Left ventricle myocardium inferior (tissue), 1 donor: ENCODE measurements around the gene ARHGAP31. TPM values are rescaled to one million over a fixed set of nuclear protein-coding genes. Genes with fewer than 3 reads are reported as not detected.
A peak's percentile ranks its signal among the peaks of the same experiment; 100 is the strongest.
"Not testable (repeated sequence)": the region's sequence is repeated elsewhere in the genome, so short reads cannot be mapped to it uniquely, and the experiment has no call there.

Experiments used
- DNase-seq: peaks from one replicate; pipeline ENCODE4 v3.0.0-alpha.2; 2020
- H3K27ac ChIP-seq: fragments of 200-600 bp; replicated peaks from 2 replicates; pipeline ENCODE4 v1.8.0; 2021
- H3K27me3 ChIP-seq: fragments of 200-600 bp; 2 replicates; pipeline ENCODE4 v1.8.0; 2021; ENCODE audit warnings: low read depth
- H3K36me3 ChIP-seq: fragments of 200-600 bp; 2 replicates; pipeline ENCODE4 v1.8.0; 2021
- H3K4me1 ChIP-seq: fragments of 200-600 bp; 2 replicates; pipeline ENCODE4 v1.8.0; 2021
- H3K4me3 ChIP-seq: fragments of 200-600 bp; 2 replicates; pipeline ENCODE4 v1.8.0; 2021; ENCODE audit warnings: mild to moderate bottlenecking, moderate library complexity
- H3K9me3 ChIP-seq: fragments of 200-600 bp; replicated peaks from 2 replicates; pipeline ENCODE4 v1.8.0; 2021
- CTCF ChIP-seq: fragments of 200-600 bp; IDR thresholded peaks from 2 replicates; pipeline ENCODE4 v1.8.0; 2021; ENCODE audit warnings: antibody characterized with exemption, mild to moderate bottlenecking, borderline replicate concordance
- intact Hi-C: fragments of 100-400 bp; cut with micrococcal nuclease; formaldehyde crosslinking; loops from one replicate; pipeline ENCODE4 v1.11.0; 2022
- total RNA-seq: library from RNA; stranded (reverse); fragmentation: NEBNext Ultra II Directional; extraction: Animal tissue kit (Norgen Biotek cat#: 25700); gene quantifications from one replicate; pipeline ENCODE4 v1.2.1, GENCODE V29; 2021
- donor health status: DM: no; HTN: yes; CAD: no; lungs with severe emphysema.

Gene ARHGAP31
- total RNA-seq, 1 donor from 2014 or later = 38.0 TPM

DNA sequence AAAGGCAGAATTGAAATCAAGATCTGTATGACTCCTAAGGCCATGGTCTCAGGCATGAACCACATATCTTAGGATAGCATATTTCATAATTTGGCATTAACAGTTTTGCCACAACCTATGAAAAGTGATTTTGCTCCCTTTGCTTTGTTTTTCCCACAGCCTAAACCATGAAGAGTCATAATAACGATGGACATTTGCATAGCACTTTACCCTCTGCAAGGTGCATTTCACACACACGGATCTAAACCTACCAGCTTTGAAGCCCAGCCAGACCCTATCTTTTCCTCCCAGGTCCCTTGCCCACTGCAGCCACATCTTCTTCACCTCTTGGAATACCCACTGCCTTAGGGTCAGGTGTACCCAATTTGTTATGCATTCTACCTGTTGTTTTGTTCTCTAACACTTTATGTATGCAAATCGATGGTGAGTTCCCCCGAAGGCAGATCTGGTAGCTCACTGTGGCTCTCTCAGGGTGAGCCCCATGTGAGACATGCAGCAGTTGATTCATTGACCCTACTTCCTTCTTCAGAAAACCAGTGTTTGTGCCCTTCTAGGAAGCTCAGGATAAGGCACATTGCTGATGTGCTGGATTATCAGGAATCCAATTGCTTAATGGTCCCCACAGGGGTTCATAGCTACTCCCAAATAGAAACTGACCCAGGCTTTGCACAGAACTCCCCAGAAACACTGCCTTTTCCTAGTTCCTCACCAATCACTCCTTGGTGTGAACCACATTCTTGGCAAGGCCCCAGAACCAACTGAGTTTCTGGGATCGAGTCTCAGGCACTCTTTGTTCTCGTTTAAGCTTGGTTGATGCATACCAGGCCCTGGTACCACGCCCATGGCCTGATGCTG, 8.7 kb downstream of the ARHGAP31 start:
- Histone ChIP-seq H3K4me3 (no peak overlapping the region), H3K4me1 (peaks cover 91% of the 10 kb centered on the region), H3K27me3 (no peaks in the 10 kb centered on the region), H3K36me3 (peaks cover 17% of the 10 kb centered on the region), H3K27ac (peak overlapping the region; percentile 6), H3K9me3 (no peaks in the 10 kb centered on the region)
- no peak for TF ChIP-seq CTCF
- DNase-seq = no peak
- intact Hi-C loops = no loop called here

DNA sequence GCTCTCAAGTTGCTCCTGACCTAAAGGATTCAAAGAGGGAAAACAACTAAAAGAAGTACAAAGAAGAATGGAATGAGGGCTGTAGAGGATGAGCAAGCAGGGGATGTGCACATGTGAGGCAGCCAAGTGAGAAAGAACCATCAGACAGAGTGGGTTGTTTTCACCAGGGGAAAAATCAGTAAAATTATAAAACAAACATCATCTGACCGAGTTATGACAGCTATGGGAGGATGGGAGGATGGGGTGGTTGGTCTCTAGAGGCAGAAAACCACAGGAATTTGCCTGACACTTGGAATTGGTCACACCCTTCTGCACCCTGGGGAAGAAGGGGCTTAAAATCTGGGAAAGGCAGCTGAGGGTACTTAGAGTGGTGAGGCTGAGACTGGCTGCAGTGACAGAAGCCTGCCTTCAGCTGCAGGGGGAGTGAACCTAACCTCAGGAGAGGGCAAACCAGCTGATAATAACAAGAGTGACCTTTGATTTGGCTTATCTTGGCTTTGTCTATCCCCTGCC, 10.1 kb downstream of the ARHGAP31 start:
- no peak overlapping the region for H3K27ac ChIP-seq

DNA sequence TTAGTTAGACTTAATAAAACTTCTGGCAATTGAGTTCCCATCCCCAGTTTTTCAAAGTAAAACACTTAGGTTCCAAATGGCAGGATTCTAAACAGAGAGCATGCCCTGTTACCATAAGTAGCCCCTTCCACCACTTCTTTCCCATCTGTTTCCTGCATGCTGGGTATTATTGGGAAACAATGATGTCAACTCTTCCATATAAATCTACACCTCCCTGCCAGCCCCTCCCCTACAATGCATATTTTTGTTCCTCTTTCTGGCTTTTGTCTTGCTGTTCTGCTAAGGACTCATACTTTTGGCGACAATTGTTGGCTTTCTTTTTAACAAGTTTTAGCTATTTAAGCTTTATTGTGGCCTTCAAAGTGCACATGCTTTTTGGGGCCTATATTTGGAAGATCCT, 11.1 kb downstream of the ARHGAP31 start:
- H3K36me3 ChIP-seq = peaks cover 24% of the 10 kb centered on the region
- TF ChIP-seq CTCF = no peak
- no peaks in the 10 kb centered on the region for H3K27me3 ChIP-seq
- H3K27ac ChIP-seq = peak overlapping the region; percentile 38
- H3K9me3 ChIP-seq = no peaks in the 10 kb centered on the region
- no peak overlapping the region for H3K4me3 ChIP-seq
- DNase-seq = no peak
- intact Hi-C loops = no loop called here
- peaks cover 91% of the 10 kb centered on the region for H3K4me1 ChIP-seq

More for the DNA sequence above, 10.1 kb downstream of the ARHGAP31 start:
- no peaks in the 10 kb centered on the region for H3K27me3 ChIP-seq
- intact Hi-C loops = no loop called here
- DNase-seq = no peak
- peaks cover 30% of the 10 kb centered on the region for H3K36me3 ChIP-seq
- no peak overlapping the region for H3K4me3 ChIP-seq
- H3K9me3 ChIP-seq = no peaks in the 10 kb centered on the region
- no peak for TF ChIP-seq CTCF
- H3K4me1 ChIP-seq = peaks cover 91% of the 10 kb centered on the region

DNA sequence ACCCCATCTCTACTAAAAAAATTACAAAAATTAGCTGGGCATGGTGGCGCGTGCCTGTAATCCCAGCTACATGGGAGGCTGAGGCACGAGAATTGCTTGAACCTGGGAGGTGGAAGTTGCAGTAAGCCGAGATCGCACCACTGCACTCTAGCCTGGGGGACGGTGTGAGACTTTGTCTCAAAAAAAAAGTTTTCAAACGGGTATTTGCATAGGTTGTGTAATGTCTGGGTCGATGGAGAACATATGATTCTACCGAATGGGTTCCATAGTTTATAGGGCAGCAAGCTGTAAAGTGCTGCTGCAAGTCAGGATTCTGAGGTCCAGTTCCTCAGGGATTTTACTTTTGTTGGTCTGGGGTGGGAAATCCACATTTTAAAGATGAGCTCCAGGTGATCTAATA, 12.2 kb downstream of the ARHGAP31 start:
- H3K27ac ChIP-seq, H3K9me3 ChIP-seq, H3K27me3 ChIP-seq, H3K4me3 ChIP-seq, DNase-seq, intact Hi-C loops: not testable (repeated sequence)
- Histone ChIP-seq H3K4me1 (peaks cover 91% of the 10 kb centered on the region), H3K36me3 (peaks cover 23% of the 10 kb centered on the region)

DNA sequence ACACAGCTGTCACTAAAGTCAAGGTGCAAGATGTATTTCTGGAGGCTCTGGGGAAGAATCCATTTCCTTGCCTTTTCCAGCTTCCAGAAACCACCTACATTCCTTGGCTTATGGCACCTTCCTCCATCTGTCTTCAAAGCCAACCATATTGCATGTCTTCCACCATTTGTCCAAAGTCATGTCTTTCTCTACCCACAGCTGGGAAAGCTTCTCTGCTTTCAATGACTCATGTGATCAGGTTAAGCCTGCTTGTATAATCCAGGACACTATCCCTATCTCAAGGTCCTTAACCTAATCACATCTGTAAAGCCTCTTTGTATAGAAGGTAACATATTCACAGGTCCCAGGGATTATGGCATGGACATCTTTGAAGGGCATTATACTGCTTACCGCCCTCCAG, 14.2 kb downstream of the ARHGAP31 start:
- TF ChIP-seq CTCF = no peak
- Histone ChIP-seq H3K4me1 (peaks cover 81% of the 10 kb centered on the region), H3K27me3 (no peaks in the 10 kb centered on the region), H3K9me3 (no peaks in the 10 kb centered on the region), H3K27ac (no peak overlapping the region), H3K4me3 (no peak overlapping the region), H3K36me3 (peaks cover 23% of the 10 kb centered on the region)
- intact Hi-C loops = no loop called here
- DNase-seq = no peak

GRCh38 chr3:119309591-119309990, 15.4 kb downstream of the ARHGAP31 start:
- peak overlapping the region; percentile 18 for H3K27ac ChIP-seq
- H3K9me3 ChIP-seq = no peaks in the 10 kb centered on the region
- intact Hi-C loops = no loop called here
- H3K27me3 ChIP-seq = no peaks in the 10 kb centered on the region
- TF ChIP-seq CTCF = no peak
- no peak overlapping the region for H3K4me3 ChIP-seq
- no peak for DNase-seq
- peaks cover 30% of the 10 kb centered on the region for H3K36me3 ChIP-seq
- peaks cover 81% of the 10 kb centered on the region for H3K4me1 ChIP-seq
